GM23338 (cell line): ENCODE data around the gene TICRR. TPM values are rescaled to one million over a fixed set of nuclear protein-coding genes. Genes with fewer than 3 reads are reported as not detected.

Experiments used
- ATAC-seq: fragments of 200-7000 bp; cut with Tn5 transposase; 3 replicates; pipeline ENCODE4 v1.9.1; 2020
- DNase-seq: peaks from one replicate; pipeline ENCODE4 v3.0.0-alpha.2; 2015; ENCODE audit warnings: low spot score
- H2AFZ ChIP-seq: fragments of 200-600 bp; sonication (generic); 2 replicates; pipeline ENCODE4 v1.8.0; 2016; ENCODE audit warnings: antibody characterized with exemption, mild to moderate bottlenecking, moderate library complexity
- H3F3A ChIP-seq: fragments of 200-600 bp; sonication (generic); replicated peaks from 2 replicates; pipeline ENCODE4 v1.8.0; 2017; ENCODE audit warnings: antibody characterized with exemption, mixed run types, low read depth
- H3K27ac ChIP-seq: fragments of 200-600 bp; sonication (generic); 2 replicates; pipeline ENCODE4 v1.6.1; 2016; ENCODE audit warnings: low read depth
- H3K27me3 ChIP-seq: fragments of 200-600 bp; sonication (generic); 2 replicates; pipeline ENCODE4 v1.8.0; 2016; ENCODE audit warnings: mild to moderate bottlenecking, mixed run types, moderate library complexity; ENCODE audit not compliant: insufficient read depth
- H3K36me3 ChIP-seq: fragments of 200-600 bp; sonication (generic); 2 replicates; pipeline ENCODE4 v1.8.0; 2016; ENCODE audit warnings: mild to moderate bottlenecking; ENCODE audit not compliant: insufficient read depth
- H3K4me1 ChIP-seq: fragments of 200-600 bp; sonication (generic); 2 replicates; pipeline ENCODE4 v1.8.0; 2016; ENCODE audit warnings: mild to moderate bottlenecking, moderate library complexity; ENCODE audit not compliant: insufficient read depth
- H3K4me2 ChIP-seq: fragments of 200-600 bp; sonication (generic); 2 replicates; pipeline ENCODE4 v1.7.1; 2017; ENCODE audit warnings: mixed run types
- H3K4me3 ChIP-seq: fragments of 200-600 bp; sonication (generic); 2 replicates; pipeline ENCODE4 v1.6.1; 2016; ENCODE audit warnings: mixed run types
- H3K79me2 ChIP-seq: fragments of 200-600 bp; sonication (generic); replicated peaks from 2 replicates; pipeline ENCODE4 v1.8.0; 2017; ENCODE audit warnings: mild to moderate bottlenecking; ENCODE audit not compliant: insufficient read depth
- H3K9me2 ChIP-seq: fragments of 200-600 bp; sonication (generic); 2 replicates; pipeline ENCODE4 v1.8.0; 2017; ENCODE audit not compliant: insufficient read depth
- H4K20me1 ChIP-seq: fragments of 200-600 bp; sonication (generic); replicated peaks from 2 replicates; pipeline ENCODE4 v1.8.0; 2017; ENCODE audit warnings: mild to moderate bottlenecking; ENCODE audit not compliant: insufficient read depth
- H3K27ac Mint-ChIP-seq: 2 replicates; pipeline ENCODE4 v1.8.0; 2020; ENCODE audit warnings: inconsistent platforms, mild to moderate bottlenecking, moderate library complexity, mixed read lengths
- H3K27me3 Mint-ChIP-seq: 3 replicates; pipeline ENCODE4 v1.8.0; 2022; ENCODE audit warnings: low read depth, mild to moderate bottlenecking, moderate library complexity, mixed read lengths, inconsistent platforms; ENCODE audit not compliant: insufficient read depth, poor library complexity
- H3K36me3 Mint-ChIP-seq: 3 replicates; pipeline ENCODE4 v1.8.0; 2021; ENCODE audit warnings: low read depth, mild to moderate bottlenecking, inconsistent platforms, moderate library complexity, mixed read lengths
- H3K4me1 Mint-ChIP-seq: 3 replicates; pipeline ENCODE4 v1.8.0; 2020; ENCODE audit warnings: mild to moderate bottlenecking, inconsistent platforms, mixed read lengths
- H3K4me3 Mint-ChIP-seq: 3 replicates; pipeline ENCODE4 v1.8.0; 2021; ENCODE audit warnings: moderate library complexity, mild to moderate bottlenecking, inconsistent platforms, mixed read lengths
- H3K9me3 Mint-ChIP-seq: 3 replicates; pipeline ENCODE4 v1.8.0; 2020; ENCODE audit warnings: moderate library complexity, mild to moderate bottlenecking, inconsistent platforms, mixed read lengths
- CREB1 ChIP-seq: fragments of 250-450 bp; sonication (Bioruptor Pico); IDR thresholded peaks from 2 replicates; pipeline ENCODE4 v1.5.0; 2020; ENCODE audit warnings: low read depth, mild to moderate bottlenecking, moderate library complexity
- CTCF ChIP-seq, 2 experiments: fragments of 200-600 bp in 1 of 2; sonication (generic) in 1 of 2; conservative IDR thresholded peaks; 2 replicates each; pipeline versions ENCODE4 v1.5.1 to v1.6.1; 2016 to 2017; ENCODE audit warnings: antibody characterized with exemption in 2 of 2, low read depth in 2 of 2, mild to moderate bottlenecking in 2 of 2, moderate library complexity in 1 of 2
- ETS1 ChIP-seq: IDR thresholded peaks from 2 replicates; pipeline ENCODE4 v1.6.1; 2016; ENCODE audit warnings: antibody characterized with exemption
- EZH2 ChIP-seq: fragments of 200-600 bp; sonication (generic); IDR thresholded peaks from one replicate; pipeline ENCODE4 v1.8.0; 2017; ENCODE audit warnings: antibody characterized with exemption, mild to moderate bottlenecking, low read depth; ENCODE audit not compliant: unreplicated experiment
- EZH2phosphoT487 ChIP-seq: fragments of 200-600 bp; sonication (generic); IDR thresholded peaks from one replicate; pipeline ENCODE4 v1.8.1; 2018; ENCODE audit warnings: antibody characterized with exemption; ENCODE audit not compliant: unreplicated experiment
- JUNB ChIP-seq: IDR thresholded peaks from one replicate; pipeline ENCODE4 v1.6.1; 2016; ENCODE audit warnings: antibody characterized with exemption; ENCODE audit not compliant: unreplicated experiment
- NANOG ChIP-seq: IDR thresholded peaks from 2 replicates; pipeline ENCODE4 v1.6.1; 2016; ENCODE audit warnings: antibody characterized with exemption, borderline replicate concordance
- POLR2AphosphoS5 ChIP-seq: IDR thresholded peaks from 2 replicates; pipeline ENCODE4 v1.6.1; 2016; ENCODE audit warnings: antibody characterized with exemption, low read depth
- REST ChIP-seq: IDR thresholded peaks from one replicate; pipeline ENCODE4 v1.6.1; 2018; ENCODE audit warnings: antibody characterized with exemption; ENCODE audit not compliant: unreplicated experiment
- STAT1 ChIP-seq: IDR thresholded peaks from one replicate; pipeline ENCODE4 v1.6.1; 2016; ENCODE audit warnings: antibody characterized with exemption; ENCODE audit not compliant: unreplicated experiment
- ZNF114 ChIP-seq: fragments of 250-450 bp; sonication (Bioruptor Pico); IDR thresholded peaks from 2 replicates; pipeline ENCODE4 v1.5.0; 2020; ENCODE audit warnings: mild to moderate bottlenecking, moderate library complexity
- ZNF331 ChIP-seq: fragments of 250-450 bp; sonication (Bioruptor Pico); IDR thresholded peaks from 2 replicates; pipeline ENCODE4 v1.5.0; 2020; ENCODE audit warnings: low read depth, mild to moderate bottlenecking, moderate library complexity
- ZNF462 ChIP-seq: fragments of 250-450 bp; sonication (Bioruptor Pico); IDR thresholded peaks from 2 replicates; pipeline ENCODE4 v1.5.0; 2020; ENCODE audit warnings: mild to moderate bottlenecking, moderate library complexity
- polyA plus RNA-seq: library from polyadenylated mRNA; unstranded; fragments of >200 nt; fragmentation: Nextera tagmentation; extraction: Ambion mirVana; gene quantifications from 2 replicates; pipeline ENCODE4 v1.2.1, GENCODE V29; 2016
- total RNA-seq: library from RNA; depleted of rRNA; stranded (reverse); fragments of >200 nt; shearing (Covaris generic); gene quantifications from 2 replicates; pipeline ENCODE4 v1.2.3, GENCODE V29; 2014

The TICRR gene
- total and polyA plus RNA-seq, 2 experiments from 2014 or later: 11.2 to 42.3 TPM

GRCh38 chr15:89554247-89554646 is 21.0 kb upstream of the TICRR start:
- peaks cover 5% of the 10 kb centered on the region for H3K27me3 Mint-ChIP-seq
- DNase-seq (no peak), ATAC-seq (peak; percentile 37; the same call in 2 of the 3 replicates)
- no peaks in the 10 kb centered on the region for H3K9me3 Mint-ChIP-seq
- no peaks in the 10 kb centered on the region for H3K36me3 Mint-ChIP-seq
- no peak overlapping the region for H3K4me3 Mint-ChIP-seq
- no peaks in the 10 kb centered on the region for H3K4me1 ChIP-seq
- peak overlapping the region; percentile 59 for H2AFZ ChIP-seq
- H3K27ac ChIP-seq: no peak overlapping the region
- H3K36me3 ChIP-seq: no peaks in the 10 kb centered on the region
- H3K4me2 ChIP-seq: no peak overlapping the region
- H3K27ac Mint-ChIP-seq: no peak overlapping the region
- H3K4me3 ChIP-seq: no peak overlapping the region
- H4K20me1 ChIP-seq: no peaks in the 10 kb centered on the region
- TF ChIP-seq ETS1 (no peak), REST (no peak), ZNF114 (CRISPR knock-in tag) (no peak), CTCF (conservative IDR thresholded peaks at IDR 0.05; ENCODE audit: low read depth in 2 of 2) (no peak), ZNF462 (no peak), STAT1 (no peak), POLR2AphosphoS5 (no peak), JUNB (no peak), NANOG (no peak), EZH2phosphoT487 (no peak), ZNF331 (CRISPR knock-in tag) (no peak), CREB1 (no peak), EZH2 (no peak)
- H3F3A ChIP-seq: no peaks in the 10 kb centered on the region
- H3K9me2 ChIP-seq: no peaks in the 10 kb centered on the region
- H3K27me3 ChIP-seq: no peaks in the 10 kb centered on the region
- H3K4me1 Mint-ChIP-seq: peaks cover 4% of the 10 kb centered on the region; the same call in 2 of the 3 replicates
- no peaks in the 10 kb centered on the region for H3K79me2 ChIP-seq
